ENCODE measurements around the gene GPNMB.

- no peak for TF ChIP-seq POLR2A (IDR thresholded peaks at IDR 0.05)
- TF ChIP-seq POLR2AphosphoS5 (IDR thresholded peaks at IDR 0.05): no peak
Measured at GRCh38 chr7:23230641-23231101, 15.9 kb upstream of the GPNMB start.
